HL-60 (cell line): ENCODE results near the gene CDC45.

Experiments used
- CTCF ChIP-seq: IDR thresholded peaks from one replicate; pipeline ENCODE4 v1.5.1; 2011; ENCODE audit warnings: low read length, control low read depth, inconsistent platforms; ENCODE audit not compliant: insufficient read depth
- GABPA ChIP-seq: IDR thresholded peaks from 2 replicates; pipeline ENCODE4 v1.6.1; 2012; ENCODE audit warnings: low read depth
- REST ChIP-seq: IDR thresholded peaks from 2 replicates; pipeline ENCODE4 v1.6.1; 2012; ENCODE audit warnings: low read depth; ENCODE audit not compliant: insufficient replicate concordance
- SPI1 ChIP-seq: IDR thresholded peaks from 2 replicates; pipeline ENCODE4 v1.6.1; 2012; ENCODE audit warnings: low read depth, mild to moderate bottlenecking, borderline replicate concordance

- TF ChIP-seq CTCF, result no peak
- no peak for TF ChIP-seq GABPA
- TF ChIP-seq SPI1, result no peak
- no peak for TF ChIP-seq REST
Measured at GRCh38 chr22:19519041-19519926, 39.6 kb downstream of the CDC45 start.
